KMS-11 (cell line): ENCODE data around the gene TENM3.

Experiments
- H2AFZ ChIP-seq: fragments of 200-600 bp; sonication (generic); 2 replicates; pipeline ENCODE4 v1.6.1; 2016; ENCODE audit warnings: antibody characterized with exemption, mixed run types, low read depth
- H3K27ac ChIP-seq: fragments of 200-600 bp; sonication (generic); 2 replicates; pipeline ENCODE4 v1.6.1; 2016; ENCODE audit warnings: mild to moderate bottlenecking, mixed run types
- H3K27me3 ChIP-seq: fragments of 200-600 bp; sonication (generic); 2 replicates; pipeline ENCODE4 v1.6.1; 2017; ENCODE audit warnings: mild to moderate bottlenecking, low read depth, mixed run types, moderate library complexity; ENCODE audit not compliant: insufficient read depth
- H3K36me3 ChIP-seq: fragments of 200-600 bp; sonication (generic); 2 replicates; pipeline ENCODE4 v1.6.1; 2017; ENCODE audit warnings: mild to moderate bottlenecking, mixed run types; ENCODE audit not compliant: insufficient read depth
- H3K4me1 ChIP-seq: fragments of 200-600 bp; sonication (generic); 2 replicates; pipeline ENCODE4 v1.6.1; 2016; ENCODE audit warnings: mild to moderate bottlenecking, low read depth, mixed run types; ENCODE audit not compliant: poor library complexity, severe bottlenecking
- H3K4me2 ChIP-seq: fragments of 200-600 bp; sonication (generic); 2 replicates; pipeline ENCODE4 v1.7.0; 2016; ENCODE audit warnings: mild to moderate bottlenecking, mixed run types
- H3K4me3 ChIP-seq: fragments of 200-600 bp; sonication (generic); IDR thresholded peaks from 2 replicates; pipeline ENCODE4 v1.6.1; 2017; ENCODE audit warnings: low read depth, low read length, mixed read lengths; ENCODE audit not compliant: insufficient read depth
- H3K79me2 ChIP-seq: fragments of 200-600 bp; sonication (generic); 2 replicates; pipeline ENCODE4 v1.6.1; 2016; ENCODE audit warnings: low read depth, mixed run types; ENCODE audit not compliant: insufficient read depth
- H3K9ac ChIP-seq: fragments of 200-600 bp; sonication (generic); 2 replicates; pipeline ENCODE4 v1.6.1; 2016; ENCODE audit warnings: mild to moderate bottlenecking, mixed run types
- H4K20me1 ChIP-seq: fragments of 200-600 bp; sonication (generic); 2 replicates; pipeline ENCODE4 v1.6.1; 2016; ENCODE audit warnings: mild to moderate bottlenecking, mixed run types; ENCODE audit not compliant: insufficient read depth
- TF ChIP-seq, protein P1 (sequence below): fragments of 200-600 bp; sonication (generic); conservative IDR thresholded peaks from 2 replicates; pipeline ENCODE4 v1.6.1; 2017; ENCODE audit warnings: low read depth, mild to moderate bottlenecking, antibody characterized with exemption, low read length, moderate library complexity, mixed read lengths

TENM3 gene

DNA sequence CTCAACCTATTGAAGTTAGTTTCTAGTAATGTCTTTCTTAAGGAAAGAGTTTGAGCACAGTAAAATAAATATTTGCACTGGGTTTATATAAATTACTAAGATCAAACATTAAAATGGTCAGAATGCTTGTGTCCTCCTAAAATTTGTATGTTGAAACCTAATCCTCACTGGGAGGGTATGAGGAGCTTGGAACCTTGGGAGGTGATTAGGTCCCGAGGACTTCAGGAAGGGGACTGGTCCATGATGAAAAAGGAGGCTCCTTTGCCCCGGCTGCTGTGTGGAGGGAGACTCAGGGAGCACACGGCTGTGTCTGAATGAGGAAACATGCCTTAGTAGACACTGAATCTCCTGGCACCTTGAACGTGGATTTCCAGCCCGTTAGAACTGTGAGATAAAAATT is 221.9 kb downstream of the TENM3 start:
- no peaks in the 10 kb centered on the region for H4K20me1 ChIP-seq
- H3K4me1 ChIP-seq, result no peaks in the 10 kb centered on the region
- no peaks in the 10 kb centered on the region for H3K79me2 ChIP-seq
- no peak overlapping the region for H3K27ac ChIP-seq
- no peak overlapping the region for H3K4me2 ChIP-seq
- no peak overlapping the region for H3K4me3 ChIP-seq
- H2AFZ ChIP-seq, result no peak overlapping the region
- H3K9ac ChIP-seq, result no peak overlapping the region
- no peaks in the 10 kb centered on the region for H3K27me3 ChIP-seq
- H3K36me3 ChIP-seq, result no peaks in the 10 kb centered on the region
- TF ChIP-seq, protein P1, sequence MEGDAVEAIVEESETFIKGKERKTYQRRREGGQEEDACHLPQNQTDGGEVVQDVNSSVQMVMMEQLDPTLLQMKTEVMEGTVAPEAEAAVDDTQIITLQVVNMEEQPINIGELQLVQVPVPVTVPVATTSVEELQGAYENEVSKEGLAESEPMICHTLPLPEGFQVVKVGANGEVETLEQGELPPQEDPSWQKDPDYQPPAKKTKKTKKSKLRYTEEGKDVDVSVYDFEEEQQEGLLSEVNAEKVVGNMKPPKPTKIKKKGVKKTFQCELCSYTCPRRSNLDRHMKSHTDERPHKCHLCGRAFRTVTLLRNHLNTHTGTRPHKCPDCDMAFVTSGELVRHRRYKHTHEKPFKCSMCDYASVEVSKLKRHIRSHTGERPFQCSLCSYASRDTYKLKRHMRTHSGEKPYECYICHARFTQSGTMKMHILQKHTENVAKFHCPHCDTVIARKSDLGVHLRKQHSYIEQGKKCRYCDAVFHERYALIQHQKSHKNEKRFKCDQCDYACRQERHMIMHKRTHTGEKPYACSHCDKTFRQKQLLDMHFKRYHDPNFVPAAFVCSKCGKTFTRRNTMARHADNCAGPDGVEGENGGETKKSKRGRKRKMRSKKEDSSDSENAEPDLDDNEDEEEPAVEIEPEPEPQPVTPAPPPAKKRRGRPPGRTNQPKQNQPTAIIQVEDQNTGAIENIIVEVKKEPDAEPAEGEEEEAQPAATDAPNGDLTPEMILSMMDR, result no peak

DNA sequence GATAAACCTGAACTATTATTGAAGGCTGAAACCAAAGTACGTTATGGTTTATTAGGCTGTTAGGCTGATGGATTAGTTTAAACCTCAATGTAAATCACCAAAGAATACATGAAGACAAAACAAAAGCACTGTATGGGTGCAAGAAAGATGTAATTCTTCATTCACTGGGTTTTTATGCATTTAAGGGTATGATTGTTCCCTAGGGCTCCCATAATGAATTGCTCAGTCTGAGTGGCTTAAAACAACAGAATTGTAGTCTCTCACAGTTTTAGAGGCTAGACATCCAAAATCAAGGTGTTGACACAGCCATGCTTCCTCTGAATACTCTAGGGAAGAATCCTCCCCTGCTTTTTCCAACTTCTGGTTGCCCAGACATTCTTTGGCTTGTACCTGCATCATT is 222.8 kb downstream of the TENM3 start:
- no peak overlapping the region for H2AFZ ChIP-seq
- TF ChIP-seq, protein P1, result no peak

DNA sequence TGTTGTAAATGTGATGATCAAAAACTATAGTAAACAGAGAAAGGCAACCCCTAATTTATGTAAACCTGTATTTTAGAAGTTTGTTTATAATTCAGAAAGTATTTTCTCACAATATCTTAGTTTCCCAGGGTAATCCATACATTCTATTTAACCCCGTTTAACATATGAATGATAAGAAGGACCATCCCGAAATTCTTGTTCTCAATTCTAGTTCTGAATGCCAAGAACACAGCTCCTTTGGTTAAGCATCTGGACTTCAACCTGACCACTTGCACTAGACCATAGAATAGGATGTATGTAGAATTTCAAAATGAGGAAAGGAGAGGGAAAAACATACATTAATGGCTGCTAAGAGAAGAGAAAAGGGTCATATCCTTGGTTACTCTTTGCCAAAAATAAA is 227.0 kb downstream of the TENM3 start:
- Histone ChIP-seq H3K79me2 (no peaks in the 10 kb centered on the region), H3K4me1 (no peaks in the 10 kb centered on the region), H3K36me3 (no peaks in the 10 kb centered on the region), H3K27me3 (no peaks in the 10 kb centered on the region), H4K20me1 (no peaks in the 10 kb centered on the region), H3K9ac (no peak overlapping the region), H3K4me2 (no peak overlapping the region), H2AFZ (no peak overlapping the region), H3K4me3 (no peak overlapping the region), H3K27ac (no peak overlapping the region)
- TF ChIP-seq, protein P1, result no peak

More for the DNA sequence above, 222.8 kb downstream of the TENM3 start:
- Histone ChIP-seq H3K4me3 (no peak overlapping the region), H3K79me2 (no peaks in the 10 kb centered on the region), H3K27ac (no peak overlapping the region), H4K20me1 (no peaks in the 10 kb centered on the region), H3K4me1 (no peaks in the 10 kb centered on the region), H3K27me3 (no peaks in the 10 kb centered on the region), H3K36me3 (no peaks in the 10 kb centered on the region), H3K9ac (no peak overlapping the region), H3K4me2 (no peak overlapping the region)

DNA sequence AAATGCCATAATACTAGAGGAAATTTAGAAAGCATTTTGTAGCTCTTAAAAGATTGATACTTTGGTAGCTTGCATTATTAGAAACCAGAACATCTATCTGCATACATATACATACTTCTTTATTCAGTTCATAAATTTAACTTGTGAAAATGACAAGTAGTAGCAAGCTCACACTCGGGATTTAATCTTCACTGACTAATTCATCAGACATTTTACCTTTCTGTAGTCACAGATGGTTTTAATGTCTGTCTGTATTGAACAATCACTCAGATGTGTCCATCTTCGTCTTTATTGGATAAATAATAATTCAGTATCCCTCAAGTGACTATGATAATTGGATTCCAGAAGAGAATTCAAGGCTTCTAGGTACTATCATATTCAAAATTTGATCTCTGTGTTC is 232.3 kb downstream of the TENM3 start:
- TF ChIP-seq, protein P1, result no peak
- no peak overlapping the region for H3K4me2 ChIP-seq
- H3K9ac ChIP-seq, result no peak overlapping the region
- no peaks in the 10 kb centered on the region for H4K20me1 ChIP-seq
- no peaks in the 10 kb centered on the region for H3K36me3 ChIP-seq
- H3K27ac ChIP-seq, result no peak overlapping the region
- no peak overlapping the region for H3K4me3 ChIP-seq
- H2AFZ ChIP-seq, result no peak overlapping the region
- no peaks in the 10 kb centered on the region for H3K79me2 ChIP-seq
- no peaks in the 10 kb centered on the region for H3K27me3 ChIP-seq
- peaks cover 12% of the 10 kb centered on the region for H3K4me1 ChIP-seq
